Stimulated activated CD4-positive, alpha-beta T cell treated with anti-CD3 and anti-CD28 coated beads, Interleukin-15, amount 100 ng/mL, for 24 hours (primary cell): ENCODE data around the gene ZNRF3.

Experiments
- DNase-seq: peaks from one replicate; pipeline ENCODE4 v3.0.0-alpha.2; 2020

The ZNRF3 gene

DNA sequence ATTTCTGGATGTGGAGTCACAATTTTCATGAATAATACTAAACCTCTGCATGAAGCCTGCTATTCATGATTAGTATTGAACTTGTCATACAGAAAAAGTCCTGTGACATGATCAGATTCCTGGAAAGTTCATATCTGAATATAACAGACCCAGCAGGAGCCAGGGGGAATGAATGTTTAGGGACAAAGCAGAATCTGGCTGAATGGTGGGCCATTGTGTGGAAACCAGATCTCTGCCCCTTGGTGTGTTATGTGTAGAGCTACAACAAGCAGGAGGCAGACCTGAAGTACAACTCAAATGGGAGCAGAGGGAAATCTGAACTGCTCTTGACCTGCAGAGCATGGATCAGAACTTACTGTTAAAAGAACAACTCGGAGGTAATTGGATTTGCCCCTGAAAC is 219.7 kb downstream of the ZNRF3 start:
- DNase-seq = no peak

DNA sequence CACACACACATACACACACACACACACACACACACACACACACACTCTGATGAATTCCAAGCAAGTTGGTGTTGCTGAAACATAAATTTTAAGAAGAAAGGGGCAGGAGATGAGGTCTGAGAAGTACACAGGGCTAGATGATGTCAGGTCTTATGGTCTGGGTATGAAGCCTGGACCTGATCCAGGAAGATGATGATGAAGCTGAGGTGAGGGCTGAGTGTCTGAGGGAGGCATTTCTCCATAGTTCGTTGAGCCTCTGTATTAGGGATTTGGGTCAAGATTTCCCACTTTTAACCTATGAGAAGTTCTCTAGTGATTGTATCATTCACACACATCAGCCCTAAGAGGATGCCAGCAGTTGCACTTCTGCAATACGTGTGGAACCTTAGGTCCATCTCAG is 222.1 kb downstream of the ZNRF3 start:
- DNase-seq = no peak

DNA sequence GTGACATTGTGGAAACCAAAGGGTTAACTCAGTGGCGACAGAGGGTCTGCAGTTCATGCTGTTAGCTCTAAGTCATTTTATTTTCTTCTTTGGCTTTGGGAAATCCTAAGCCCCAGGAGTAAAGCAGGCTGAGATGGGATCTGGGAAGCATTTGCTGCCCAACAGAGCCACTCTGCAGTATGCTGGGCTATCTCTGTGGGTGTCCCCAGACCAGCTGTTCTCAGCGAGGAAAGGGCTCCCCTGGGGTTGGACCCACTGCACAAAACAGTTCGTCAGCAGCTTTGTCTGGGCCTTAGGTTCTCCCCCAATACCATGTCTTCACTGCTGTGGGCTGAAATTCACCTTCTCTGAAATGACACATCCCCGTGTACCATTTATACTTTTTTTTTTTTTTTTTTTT is 223.5 kb downstream of the ZNRF3 start:
- no peak for DNase-seq
